Effector CD4-positive, alpha-beta T cell (primary cell): ENCODE data around the gene NEURL1.

ENCODE experiments used
- DNase-seq: peaks from one replicate; pipeline ENCODE4 v3.0.0-alpha.2; 2020

Gene NEURL1

GRCh38 chr10:103568505-103568904 is 75.0 kb downstream of the NEURL1 start:
- no peak for DNase-seq

- no peak for DNase-seq
These were observed 76.4 kb downstream of the NEURL1 start for GRCh38 chr10:103569896-103570295.

GRCh38 chr10:103570844-103571655 is 77.5 kb downstream of the NEURL1 start:
- no peak for DNase-seq

GRCh38 chr10:103571656-103571975 is 78.1 kb downstream of the NEURL1 start:
- DNase-seq, result no peak

DNA sequence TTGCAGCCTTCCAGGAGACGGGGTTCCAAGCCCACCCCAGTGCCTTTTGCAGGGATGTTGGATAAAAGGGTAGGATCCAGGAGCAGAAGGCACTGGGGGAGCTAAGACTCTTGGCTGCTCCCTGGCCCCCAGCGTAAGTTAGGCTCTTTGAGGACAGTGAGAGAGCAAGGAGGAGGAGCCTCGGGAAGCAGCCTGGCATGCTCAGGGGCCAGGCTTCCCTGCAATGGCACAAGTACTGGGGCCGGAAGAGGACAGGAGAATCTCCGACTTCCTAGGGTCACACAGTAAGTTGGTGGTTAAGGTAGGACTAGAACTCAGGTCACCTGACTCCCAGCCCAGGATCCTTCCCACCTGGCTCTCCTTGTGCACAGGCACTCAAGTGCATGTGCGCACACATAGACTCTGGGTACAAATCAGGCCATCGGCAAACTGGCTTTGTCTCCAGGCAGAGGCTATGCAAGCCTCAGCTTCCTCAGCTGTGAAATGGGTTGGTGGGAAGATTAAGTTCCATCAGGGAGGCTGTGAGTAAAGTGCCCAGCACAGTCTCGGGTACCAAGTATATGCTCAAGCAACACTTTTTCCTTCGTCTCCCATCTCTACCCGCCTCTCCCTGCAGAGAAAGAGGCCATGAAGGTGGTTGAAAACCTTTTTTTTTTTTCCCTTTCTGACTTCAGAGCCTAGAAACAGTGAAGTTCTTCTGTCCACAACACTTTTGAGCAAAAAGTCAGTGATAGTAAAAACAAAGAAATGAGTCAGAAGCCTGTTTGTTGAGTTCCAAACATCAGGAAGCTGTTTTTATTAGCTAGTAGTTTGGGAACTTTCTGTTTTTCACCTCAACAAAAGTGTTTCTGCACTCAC is 79.1 kb downstream of the NEURL1 start:
- no peak for DNase-seq

GRCh38 chr10:103573205-103573487 is 79.6 kb downstream of the NEURL1 start:
- no peak for DNase-seq

DNA sequence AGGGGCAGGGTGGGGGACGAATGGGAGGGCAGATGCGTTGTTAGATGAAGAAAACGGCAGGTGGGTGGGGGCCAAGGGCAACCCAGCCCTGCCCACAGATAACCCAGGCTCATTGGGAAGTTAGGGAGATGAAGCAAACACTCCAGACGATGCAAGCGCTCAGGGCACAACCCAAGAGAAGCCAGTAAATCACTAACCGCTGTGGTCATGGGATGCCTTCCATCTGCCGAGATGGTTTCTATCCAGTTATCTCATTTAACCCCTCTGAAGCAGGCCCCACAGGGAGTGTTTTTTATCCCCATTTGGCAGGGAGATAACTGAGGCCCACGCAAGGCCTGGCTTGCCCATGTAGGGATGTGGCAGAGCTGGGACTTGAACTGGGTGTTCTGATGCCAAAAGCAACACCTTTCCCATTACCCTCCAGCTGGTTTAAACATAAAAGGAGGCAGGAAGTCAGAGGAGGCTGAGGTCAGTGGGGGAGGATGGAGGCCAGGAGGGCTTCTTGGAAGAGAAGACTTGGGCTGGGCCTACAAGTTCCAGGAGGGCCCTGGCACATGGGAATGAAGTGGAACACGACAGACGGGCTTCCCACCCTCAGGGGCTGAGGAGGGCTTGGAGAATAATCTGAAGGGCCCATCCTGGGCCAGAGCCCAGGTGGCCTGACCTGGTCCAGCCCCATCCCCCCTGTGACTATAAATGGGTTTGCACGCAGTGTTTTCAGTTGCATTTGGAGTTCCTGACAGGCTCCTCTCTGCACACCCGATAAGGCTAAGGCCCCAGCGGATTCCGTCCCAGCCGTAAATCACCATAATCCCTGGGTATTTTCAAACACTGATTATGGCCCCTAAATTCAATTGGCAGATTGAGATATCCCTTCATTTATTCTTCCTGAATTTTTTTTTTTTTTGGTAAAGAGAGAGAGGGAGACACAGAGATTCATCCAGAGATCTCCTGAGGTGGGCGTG is 80.9 kb downstream of the NEURL1 start:
- DNase-seq, result no peak

GRCh38 chr10:103575416-103576075 is 82.0 kb downstream of the NEURL1 start:
- no peak for DNase-seq

DNA sequence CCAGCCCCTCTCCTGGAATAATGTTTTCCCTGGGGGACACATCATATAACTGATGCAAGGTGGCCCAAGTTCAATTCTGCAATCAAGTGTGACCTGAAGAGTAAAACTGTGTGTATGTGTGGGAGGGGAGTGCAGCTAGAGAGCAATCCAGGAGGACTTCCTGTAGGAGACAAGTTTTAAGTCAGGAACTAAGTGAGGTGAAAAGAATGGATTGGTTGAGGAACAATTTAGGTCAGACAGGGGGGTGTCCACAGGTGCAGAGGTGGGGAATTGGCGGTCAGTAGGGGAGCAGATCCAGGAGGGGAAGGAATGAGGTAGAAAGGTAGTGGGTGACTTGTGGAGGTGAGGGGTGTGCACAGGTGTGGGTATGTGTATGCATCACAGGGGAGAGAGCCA is 82.6 kb downstream of the NEURL1 start:
- DNase-seq, result no peak

DNA sequence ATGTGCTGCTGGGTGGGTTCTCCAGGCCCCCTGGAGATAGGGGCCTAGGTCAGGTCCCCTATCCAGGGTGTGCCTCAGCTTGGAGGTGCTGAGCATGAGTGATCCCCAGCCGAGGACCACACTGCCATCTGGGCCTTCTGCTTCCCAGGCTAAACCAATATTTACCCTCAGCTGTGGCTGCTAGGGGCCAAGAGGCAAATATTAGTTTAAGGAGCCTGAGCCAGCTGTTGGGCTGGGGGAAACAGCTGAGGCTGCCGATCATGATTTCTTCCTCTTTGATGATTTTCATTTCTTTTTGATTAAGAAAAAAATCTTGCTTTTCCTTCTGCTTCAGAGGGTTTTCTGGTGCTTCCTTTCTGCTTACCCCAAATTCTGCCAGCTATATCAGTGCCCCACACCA is 83.4 kb downstream of the NEURL1 start:
- no peak for DNase-seq

GRCh38 chr10:103578782-103579382 is 85.4 kb downstream of the NEURL1 start:
- DNase-seq, result no peak

DNA sequence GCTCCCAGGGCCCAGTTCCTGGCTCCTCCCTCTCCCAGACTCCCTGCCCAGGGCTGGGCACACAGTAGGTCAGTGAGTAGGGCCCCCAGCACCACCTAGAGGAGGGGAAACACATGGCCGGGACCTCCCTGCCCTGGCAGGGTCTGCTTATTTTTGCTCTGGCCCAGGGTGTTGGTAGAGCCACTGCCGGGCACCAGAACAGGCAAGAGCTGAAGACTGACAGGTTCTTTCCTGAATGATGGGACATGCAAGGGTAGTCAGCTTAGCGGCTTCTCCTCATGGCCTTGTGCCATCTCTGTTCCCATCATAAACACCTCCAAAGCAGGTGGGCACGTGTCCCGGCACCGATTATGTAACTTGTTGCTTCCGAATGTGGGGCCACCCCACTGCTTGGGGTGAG is 86.5 kb downstream of the NEURL1 start:
- no peak for DNase-seq

DNA sequence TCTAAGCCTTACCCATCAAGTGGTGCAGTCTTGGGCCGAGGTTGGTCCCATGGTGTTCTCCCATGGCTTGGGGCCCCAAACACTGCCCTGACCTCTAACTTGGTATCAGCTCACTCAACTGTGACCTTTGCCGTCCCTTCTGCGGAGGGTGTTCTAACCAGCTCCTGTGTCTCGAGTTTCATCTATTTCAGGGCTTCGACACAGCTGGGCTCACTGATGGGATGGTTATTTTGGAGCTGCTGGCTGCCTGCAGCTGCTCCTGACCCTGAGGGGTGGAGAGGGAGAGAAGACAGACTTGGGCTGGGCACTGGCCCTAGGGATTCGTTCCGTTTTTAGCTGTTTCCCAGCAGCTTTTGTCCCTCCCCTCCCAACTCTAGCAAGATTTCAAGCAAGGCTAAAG is 86.9 kb downstream of the NEURL1 start:
- no peak for DNase-seq

DNA sequence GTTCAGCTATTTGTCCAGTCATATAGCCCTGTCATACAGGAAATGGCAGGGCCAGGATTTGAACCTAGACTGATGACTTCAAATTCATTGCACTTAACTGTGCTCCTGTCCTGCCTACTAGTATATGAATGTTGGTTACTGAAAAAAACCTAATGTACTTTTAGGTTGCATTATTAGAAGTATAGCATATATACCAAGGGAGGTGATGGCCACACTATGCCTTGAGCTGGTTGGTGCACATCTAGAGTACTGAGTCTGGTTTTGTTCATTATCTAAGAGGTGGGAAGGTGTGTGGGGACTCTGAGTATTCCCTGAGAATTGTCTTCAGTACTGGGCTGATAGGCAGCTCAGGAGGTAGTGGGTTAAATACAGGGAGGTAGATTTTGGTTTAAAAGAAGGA is 88.0 kb downstream of the NEURL1 start:
- DNase-seq, result no peak

DNA sequence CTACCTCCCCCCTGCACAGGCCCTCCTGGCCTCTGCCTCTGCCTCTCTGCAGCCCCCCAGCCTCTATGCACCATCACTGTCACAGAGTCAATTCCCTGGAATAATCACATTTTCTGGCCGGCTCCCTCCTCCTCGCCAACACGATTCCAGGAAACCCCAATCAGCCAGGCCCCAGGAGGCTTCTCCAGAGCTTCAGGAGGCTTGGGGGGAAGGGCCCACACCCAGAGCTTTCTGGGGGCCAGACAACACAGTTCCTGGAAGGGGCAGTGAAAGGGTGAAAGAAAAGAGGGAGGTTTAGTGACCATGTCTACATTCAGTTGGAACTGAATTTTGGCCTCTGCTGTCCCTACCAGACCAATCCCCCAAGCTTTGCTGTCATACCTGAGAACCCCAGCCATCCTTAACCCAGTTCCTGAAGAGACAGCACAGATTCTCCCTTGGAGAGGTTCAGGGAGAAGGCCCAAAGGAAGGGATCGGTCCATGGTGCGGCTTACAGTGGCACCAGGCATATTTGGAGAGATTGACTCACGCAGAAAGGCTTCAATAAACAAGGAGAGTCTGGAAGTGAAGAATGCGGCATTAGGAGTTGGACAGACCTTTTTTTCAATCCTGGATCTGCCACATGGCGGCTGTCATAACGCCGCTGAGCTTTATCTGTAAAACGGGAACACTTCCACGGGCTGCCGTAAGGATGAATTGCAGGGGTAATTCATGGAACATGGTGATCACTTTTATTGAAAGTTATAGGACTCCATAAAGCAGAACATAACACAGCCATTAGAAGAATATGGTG is 89.0 kb downstream of the NEURL1 start:
- DNase-seq, result no peak

DNA sequence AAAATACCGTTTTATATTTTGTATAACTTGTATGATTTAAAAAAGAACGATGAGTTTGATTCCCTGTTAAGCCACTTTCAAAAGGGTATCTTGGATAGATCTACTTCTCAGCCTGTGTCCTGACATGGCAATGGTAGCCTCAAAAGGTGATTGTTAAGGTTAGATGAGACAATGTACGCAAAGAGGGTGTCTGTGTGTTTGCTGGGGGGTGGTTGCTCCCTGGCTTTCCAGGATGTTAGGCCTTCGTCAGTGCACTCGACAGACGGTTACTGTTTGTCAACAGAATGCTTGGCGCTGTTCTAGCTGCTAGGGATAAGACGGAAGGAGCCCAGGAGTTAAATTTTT is 90.3 kb downstream of the NEURL1 start:
- no peak for DNase-seq

- DNase-seq, result peak; percentile 46
These were observed 90.9 kb downstream of the NEURL1 start for GRCh38 chr10:103584216-103585010.

DNA sequence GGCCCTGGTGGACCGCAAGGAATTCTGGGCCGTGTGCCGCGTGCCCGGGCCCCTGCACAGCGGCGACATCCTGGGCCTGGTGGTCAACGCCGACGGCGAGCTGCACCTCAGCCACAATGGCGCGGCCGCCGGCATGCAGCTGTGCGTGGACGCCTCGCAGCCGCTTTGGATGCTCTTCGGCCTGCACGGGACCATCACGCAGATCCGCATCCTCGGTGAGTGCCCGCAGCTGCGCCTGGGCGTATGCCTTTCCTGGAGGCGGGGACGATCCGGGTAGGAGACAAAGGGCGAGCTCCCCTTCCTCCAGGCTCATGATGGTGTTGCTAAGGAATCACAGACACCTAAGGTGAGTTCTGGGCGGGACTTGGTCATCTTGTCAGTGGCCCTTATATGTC is 91.5 kb downstream of the NEURL1 start:
- DNase-seq, result no peak

DNA sequence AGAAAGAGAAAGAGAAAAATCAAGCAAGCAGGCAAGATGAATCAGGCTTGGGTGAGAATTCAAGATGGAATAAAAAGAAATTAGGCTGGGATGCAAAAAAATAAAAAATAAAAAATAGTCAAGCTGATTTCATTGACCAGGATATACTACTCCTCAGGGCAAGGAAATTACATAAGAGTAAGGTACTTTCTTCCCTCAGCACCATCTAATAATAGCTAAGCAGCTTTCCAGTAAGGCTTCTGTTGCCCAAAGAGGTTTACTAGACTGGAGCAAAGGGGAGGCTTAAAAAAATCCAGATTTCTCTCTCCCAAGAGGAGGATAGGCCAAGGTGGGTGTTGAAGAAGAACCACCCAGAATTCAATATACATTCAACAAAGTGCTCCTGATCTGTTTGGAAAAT is 93.6 kb downstream of the NEURL1 start:
- DNase-seq, result no peak

- no peak for DNase-seq
These were observed 95.6 kb downstream of the NEURL1 start for GRCh38 chr10:103589074-103589630.
